SH-SY5Y (cell line): ENCODE data around the gene ARHGAP32.

ENCODE experiments used
- GATA2 ChIP-seq: IDR thresholded peaks from 2 replicates; pipeline ENCODE4 v1.6.1; 2011; ENCODE audit warnings: mild to moderate bottlenecking, low read depth, low read length
- GATA3 ChIP-seq: IDR thresholded peaks from 2 replicates; pipeline ENCODE4 v1.6.1; 2011; ENCODE audit warnings: low read depth, mild to moderate bottlenecking, low read length, moderate library complexity

DNA sequence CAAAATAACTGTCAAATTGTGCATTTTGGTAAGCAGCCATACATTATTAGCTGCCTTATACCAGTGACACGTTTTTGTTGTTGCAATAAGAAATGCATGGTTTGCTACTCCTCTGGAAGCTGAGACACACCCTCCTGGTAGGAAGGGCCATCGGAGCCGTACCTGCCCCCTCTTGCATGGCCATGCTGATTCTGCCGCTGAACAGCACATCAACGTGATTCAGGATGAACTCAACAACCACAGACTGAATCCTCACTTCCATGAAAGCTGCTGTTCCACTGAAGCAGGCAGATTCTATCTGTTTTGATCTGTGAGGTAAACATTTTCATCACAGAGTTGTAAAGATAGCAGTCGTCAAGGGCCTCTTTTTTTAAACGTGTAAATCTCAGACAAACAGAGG is 210.9 kb downstream of the ARHGAP32 start:
- no peak for TF ChIP-seq GATA2
- TF ChIP-seq GATA3, result no peak
